ENCODE measurements around the gene ABCC10. TPM values are rescaled to one million over a fixed set of nuclear protein-coding genes. Genes with fewer than 3 reads are reported as not detected.
"Not testable (repeated sequence)": the region's sequence is repeated elsewhere in the genome, so short reads cannot be mapped to it uniquely, and the experiment has no call there.

The ABCC10 gene
- total RNA-seq, 3 donors from 2014 or later, result 24.2 to 30.1 (median 26.5) TPM

DNA sequence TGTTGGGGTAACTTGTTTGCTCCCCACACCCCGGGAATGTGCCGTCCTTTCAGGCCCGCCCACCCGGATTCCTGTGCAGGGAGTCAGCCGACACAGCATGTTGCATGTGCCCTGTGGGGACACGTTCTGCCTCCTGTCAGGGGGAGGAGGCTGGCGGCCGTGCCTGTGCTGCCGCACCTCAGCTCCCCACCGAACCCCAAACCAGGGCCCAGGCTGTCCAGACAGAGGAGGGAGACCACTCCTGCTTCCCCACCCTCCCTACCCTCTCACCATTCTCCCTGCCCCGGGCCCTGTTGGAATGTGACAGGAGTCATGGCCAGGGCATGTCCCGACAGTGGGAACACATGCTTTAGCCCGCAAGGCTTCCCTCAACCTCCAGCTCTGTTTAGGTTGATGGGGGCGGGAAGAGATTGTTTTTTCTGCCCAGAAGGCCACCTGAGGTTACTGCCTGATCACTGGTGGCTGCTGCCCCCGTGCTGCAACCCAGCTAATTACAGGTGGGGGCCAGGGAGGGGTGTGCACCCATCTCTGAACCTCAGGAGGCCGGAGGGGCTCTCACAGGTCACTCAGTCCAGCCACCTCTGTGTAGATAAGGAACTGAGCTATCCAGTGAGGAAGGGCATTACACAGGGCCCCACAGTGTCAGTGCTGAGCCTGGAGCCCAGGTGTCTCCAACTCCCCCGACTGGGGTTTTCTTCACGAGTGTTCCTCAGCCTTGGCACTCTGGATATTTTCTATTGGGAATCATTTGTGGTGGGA lies 69.2 kb downstream of the ABCC10 start:
- no peaks in the 10 kb centered on the region for H3K27me3 Mint-ChIP-seq (ENCODE audit: low read depth)
- DNase-seq (no peak), ATAC-seq (no peak)
- H3K4me3 Mint-ChIP-seq, result no peak overlapping the region
- H3K4me1 Mint-ChIP-seq (ENCODE audit: low read depth), result peaks cover 27% of the 10 kb centered on the region
- peaks cover 9% of the 10 kb centered on the region for H3K36me3 Mint-ChIP-seq (ENCODE audit: insufficient read depth)
- H3K9me3 Mint-ChIP-seq, result no peaks in the 10 kb centered on the region

DNA sequence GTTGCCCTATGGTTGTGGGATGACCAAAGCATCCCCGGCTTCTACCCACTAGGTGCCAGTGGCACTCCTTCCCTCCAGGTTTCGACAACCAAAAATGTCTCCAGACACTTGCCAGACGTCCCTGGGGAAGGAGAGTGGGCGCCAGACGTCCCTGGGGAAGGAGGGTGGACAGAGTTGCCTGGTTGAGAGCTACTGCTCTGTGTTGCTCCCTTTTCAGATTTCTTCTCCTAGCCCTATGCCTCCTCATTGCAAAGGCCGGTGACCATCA lies 69.7 kb downstream of the ABCC10 start:
- no peak for ATAC-seq
- Mint-ChIP-seq H3K4me3 (no peak overlapping the region), H3K36me3 (ENCODE audit: insufficient read depth) (peaks cover 12% of the 10 kb centered on the region), H3K9me3 (no peaks in the 10 kb centered on the region), H3K27me3 (ENCODE audit: low read depth) (no peaks in the 10 kb centered on the region), H3K4me1 (ENCODE audit: low read depth) (peaks cover 27% of the 10 kb centered on the region)
- no peak for DNase-seq

DNA sequence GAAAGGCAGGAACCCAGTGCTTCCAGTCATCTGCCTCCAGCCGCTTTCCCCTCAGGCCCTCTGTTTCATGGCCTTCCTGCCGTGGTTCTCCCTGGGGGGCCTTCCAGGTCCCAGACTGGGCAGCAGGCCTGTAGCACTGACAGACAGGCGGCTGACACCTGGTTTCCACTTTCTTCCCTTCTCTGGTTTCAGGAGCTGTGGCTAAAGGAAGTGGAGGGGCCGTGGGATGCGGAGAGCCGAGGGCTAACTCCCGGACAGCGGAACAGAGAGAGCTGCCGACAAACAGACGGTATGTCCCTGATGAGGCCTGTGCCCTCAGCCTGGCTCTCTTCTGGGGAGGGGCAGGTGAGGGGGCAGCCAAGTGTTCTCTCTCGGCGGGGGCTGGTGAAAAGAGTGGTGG lies 70.3 kb downstream of the ABCC10 start:
- Mint-ChIP-seq H3K36me3 (ENCODE audit: insufficient read depth) (peaks cover 13% of the 10 kb centered on the region), H3K27me3 (ENCODE audit: low read depth) (no peaks in the 10 kb centered on the region), H3K9me3 (no peaks in the 10 kb centered on the region), H3K4me1 (ENCODE audit: low read depth) (peaks cover 26% of the 10 kb centered on the region), H3K4me3 (no peak overlapping the region)
- no peak for ATAC-seq
- no peak for DNase-seq

DNA sequence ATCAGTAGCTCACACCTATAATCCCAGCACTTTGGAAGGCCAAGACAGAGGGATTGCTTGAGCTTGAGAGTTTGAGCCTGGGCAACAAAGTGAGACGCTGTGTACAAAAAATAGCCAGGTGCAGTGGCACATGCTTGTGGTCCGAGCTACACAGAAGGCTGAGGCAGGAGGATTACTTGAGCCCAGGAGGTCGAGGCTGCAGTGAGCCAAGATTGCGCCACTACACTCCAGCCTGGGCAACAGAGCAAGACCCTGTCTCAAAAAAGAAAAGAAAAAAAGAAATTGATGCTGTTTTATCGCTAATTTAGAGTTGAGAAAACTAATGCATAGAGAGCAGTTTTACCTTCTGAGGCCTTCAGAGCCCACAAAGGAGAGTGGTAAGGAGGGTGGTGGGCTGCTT lies 71.0 kb downstream of the ABCC10 start:
- not testable (repeated sequence) for H3K4me3 Mint-ChIP-seq; H3K9me3 Mint-ChIP-seq; H3K27me3 Mint-ChIP-seq (ENCODE audit: low read depth); DNase-seq; ATAC-seq
- Mint-ChIP-seq H3K36me3 (ENCODE audit: insufficient read depth) (peaks cover 15% of the 10 kb centered on the region), H3K4me1 (ENCODE audit: low read depth) (peaks cover 22% of the 10 kb centered on the region)

DNA sequence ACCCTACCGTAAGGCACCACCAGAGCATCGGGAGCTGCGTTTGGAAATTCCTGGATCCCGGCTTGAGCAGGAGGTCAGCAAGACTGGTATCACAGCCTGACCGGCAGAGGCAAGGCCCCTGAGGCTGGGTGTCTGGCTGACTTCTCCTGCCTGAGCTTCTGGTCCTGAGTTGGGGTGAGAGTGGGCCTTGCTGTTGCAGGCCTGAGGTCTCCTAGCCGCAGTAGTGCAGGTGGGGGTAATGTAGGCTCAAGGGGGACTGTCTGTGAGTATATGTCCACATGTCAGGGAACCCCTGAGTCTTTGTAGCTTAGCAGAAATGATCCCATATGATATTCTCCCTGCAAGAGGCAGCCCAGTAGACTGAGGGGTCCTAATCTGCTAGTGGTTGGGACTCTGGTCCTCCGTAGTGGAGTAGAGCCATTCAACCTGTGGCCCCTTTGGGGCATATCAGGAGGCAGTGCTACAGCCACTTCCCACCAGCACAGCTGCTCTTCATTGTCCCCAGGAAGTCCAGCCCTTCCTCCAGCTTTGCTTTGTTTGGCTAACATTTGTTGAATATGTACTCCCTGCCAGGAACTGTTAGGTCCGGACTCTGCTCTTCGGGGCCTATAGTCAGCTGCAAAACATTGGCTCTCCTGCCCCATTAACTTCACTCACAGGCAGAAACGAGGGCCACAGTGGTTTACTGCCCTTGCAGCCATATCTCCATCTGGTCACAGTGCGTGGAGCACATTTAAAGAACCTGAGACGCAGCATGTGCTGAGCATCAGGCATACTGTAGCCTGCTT lies 71.9 kb downstream of the ABCC10 start:
- DNase-seq (no peak), ATAC-seq (no peak)
- peaks cover 18% of the 10 kb centered on the region for H3K36me3 Mint-ChIP-seq (ENCODE audit: insufficient read depth)
- H3K4me1 Mint-ChIP-seq (ENCODE audit: low read depth), result peaks cover 15% of the 10 kb centered on the region
- no peaks in the 10 kb centered on the region for H3K27me3 Mint-ChIP-seq (ENCODE audit: low read depth)
- no peaks in the 10 kb centered on the region for H3K9me3 Mint-ChIP-seq
- no peak overlapping the region for H3K4me3 Mint-ChIP-seq

Other genes with a start within 250 kb of the ABCC10 start
- 10 to 100 TPM; 29.5 to 32.3 (median 30.4) TPM for gene CUL9, start 245.3 kb upstream of the ABCC10 start, total RNA-seq
- gene DNPH1, start 198.1 kb upstream of the ABCC10 start, total RNA-seq, result 10 to 100 TPM; 27.5 to 52.1 (median 51.0) TPM
- under 1 TPM; 0.20 to 0.38 (median 0.21) TPM for gene TTBK1, start 184.1 kb upstream of the ABCC10 start, total RNA-seq
- gene SLC22A7, start 129.3 kb upstream of the ABCC10 start, total RNA-seq, result not detected
- gene CRIP3, start 118.7 kb upstream of the ABCC10 start, total RNA-seq, result under 1 TPM in 1 of 3 donors, not detected in 2; 0.52 TPM
- gene ZNF318, start 57.9 kb upstream of the ABCC10 start, total RNA-seq, result 1 to 10 TPM; 7.4 to 7.8 (median 7.6) TPM
- gene DLK2, start 28.0 kb downstream of the ABCC10 start, total RNA-seq, result 1 to 10 TPM; 5.0 to 9.0 (median 6.7) TPM
- gene TJAP1, start 50.0 kb downstream of the ABCC10 start, total RNA-seq, result 10 to 100 TPM; 45.5 to 52.8 (median 46.2) TPM
- gene LRRC73, start 82.8 kb downstream of the ABCC10 start, total RNA-seq, result under 1 TPM; 0.16 to 0.47 (median 0.20) TPM
- gene YIPF3, start 89.4 kb downstream of the ABCC10 start, total RNA-seq, result 10 to 100 TPM; 33.3 to 40.9 (median 35.4) TPM
- gene POLR1C, start 89.5 kb downstream of the ABCC10 start, total RNA-seq, result 100 to 1,000 TPM; 192 to 231 (median 200) TPM
- 100 to 1,000 TPM; 116 to 140 (median 120) TPM for gene XPO5, start 148.5 kb downstream of the ABCC10 start, total RNA-seq
- gene POLH, start 148.6 kb downstream of the ABCC10 start, total RNA-seq, result 10 to 100 TPM; 15.7 to 22.8 (median 18.8) TPM
- gene GTPBP2, start 201.7 kb downstream of the ABCC10 start, total RNA-seq, result 10 to 100 TPM; 37.3 to 50.3 (median 39.1) TPM
- 10 to 100 TPM; 32.1 to 32.7 (median 32.3) TPM for gene MAD2L1BP, start 208.3 kb downstream of the ABCC10 start, total RNA-seq
- gene RSPH9, start 217.5 kb downstream of the ABCC10 start, total RNA-seq, result not detected

Data from activated T-cell treated with anti-CD3 and anti-CD28 coated beads, Interleukin-2, amount 50 U/mL, for 4 hours (primary cell).